ENCODE results near the gene LINC01488. TPM values are rescaled to one million over a fixed set of nuclear protein-coding genes. Genes with fewer than 3 reads are reported as not detected.

LINC01488 gene
- total and polyA plus RNA-seq, 2 donors from 2014 or later: not detected

GRCh38 chr11:69465236-69466000, 16.0 kb upstream of the LINC01488 start:
- DNase-seq: peak in 1 of 5 donors; percentile 40
- intact Hi-C loops (cut with DNase I): no loop called here
- Histone ChIP-seq H3K27me3 (ENCODE audit: control insufficient read depth, insufficient read depth, low read length) (no peaks in the 10 kb centered on the region), H3K4me3 (ENCODE audit: low read length in 3 of 3) (no peak overlapping the region), H3K9me3 (ENCODE audit: control insufficient read depth in 2 of 3, insufficient read depth in 1 of 3, low read length in 3 of 3) (peaks cover 0 to 9% (median 0%) of the 10 kb centered on the region in 3 donors), H3K27ac (ENCODE audit: low read depth in 2 of 2, low read length in 2 of 2) (no peak overlapping the region), H3K4me1 (ENCODE audit: control insufficient read depth in 2 of 3, insufficient read depth in 2 of 3, low read depth in 1 of 3, low read length in 3 of 3) (peaks cover 0 to 2% (median 0%) of the 10 kb centered on the region in 3 donors), H3K9ac (ENCODE audit: low read length in 3 of 3) (no peak overlapping the region), H3K36me3 (ENCODE audit: control insufficient read depth in 2 of 3, insufficient read depth in 3 of 3, low read length in 3 of 3) (no peaks in the 10 kb centered on the region)
- FAIRE-seq: no peak
- no peak for TF ChIP-seq CTCF (IDR thresholded peaks at IDR 0.05; ENCODE audit: borderline replicate concordance, extremely low read depth, insufficient read depth)

- no peaks in the 10 kb centered on the region for H3K27me3 ChIP-seq (ENCODE audit: control insufficient read depth, insufficient read depth, low read length)
- no peak overlapping the region for H3K9ac ChIP-seq (ENCODE audit: low read length in 3 of 3)
- peaks cover 0 to 2% (median 0%) of the 10 kb centered on the region in 3 donors for H3K4me1 ChIP-seq (ENCODE audit: control insufficient read depth in 2 of 3, insufficient read depth in 2 of 3, low read depth in 1 of 3, low read length in 3 of 3)
- H3K9me3 ChIP-seq (ENCODE audit: control insufficient read depth in 2 of 3, insufficient read depth in 1 of 3, low read length in 3 of 3): peaks cover 0 to 3% (median 0%) of the 10 kb centered on the region in 3 donors
- no peaks in the 10 kb centered on the region for H3K36me3 ChIP-seq (ENCODE audit: control insufficient read depth in 2 of 3, insufficient read depth in 3 of 3, low read length in 3 of 3)
- DNase-seq: peak in 1 of 5 donors; percentile 13
- H3K4me3 ChIP-seq (ENCODE audit: low read length in 3 of 3): no peak overlapping the region
- intact Hi-C loops (cut with DNase I): no loop called here
- no peak overlapping the region for H3K27ac ChIP-seq (ENCODE audit: low read depth in 2 of 2, low read length in 2 of 2)
- no peak for TF ChIP-seq CTCF (IDR thresholded peaks at IDR 0.05; ENCODE audit: borderline replicate concordance, extremely low read depth, insufficient read depth)
- no peak for FAIRE-seq
Measured at GRCh38 chr11:69466039-69466438, 15.4 kb upstream of the LINC01488 start.

GRCh38 chr11:69467196-69467595, 14.3 kb upstream of the LINC01488 start:
- no peak overlapping the region for H3K4me3 ChIP-seq (ENCODE audit: low read length in 3 of 3)
- intact Hi-C loops (cut with DNase I): no loop called here
- FAIRE-seq (no peak), DNase-seq (peak in 1 of 5 donors; percentile 12)
- H3K27ac ChIP-seq (ENCODE audit: low read depth in 2 of 2, low read length in 2 of 2): no peak overlapping the region
- no peaks in the 10 kb centered on the region for H3K36me3 ChIP-seq (ENCODE audit: control insufficient read depth in 2 of 3, insufficient read depth in 3 of 3, low read length in 3 of 3)
- no peaks in the 10 kb centered on the region for H3K9me3 ChIP-seq (ENCODE audit: control insufficient read depth in 2 of 3, insufficient read depth in 1 of 3, low read length in 3 of 3)
- H3K27me3 ChIP-seq (ENCODE audit: control insufficient read depth, insufficient read depth, low read length): no peaks in the 10 kb centered on the region
- peaks cover 0 to 2% (median 0%) of the 10 kb centered on the region in 3 donors for H3K4me1 ChIP-seq (ENCODE audit: control insufficient read depth in 2 of 3, insufficient read depth in 2 of 3, low read depth in 1 of 3, low read length in 3 of 3)
- no peak for TF ChIP-seq CTCF (IDR thresholded peaks at IDR 0.05; ENCODE audit: borderline replicate concordance, extremely low read depth, insufficient read depth)
- H3K9ac ChIP-seq (ENCODE audit: low read length in 3 of 3): no peak overlapping the region
